H9 (cell line): ENCODE results near the gene CACNA2D3. TPM values are rescaled to one million over a fixed set of nuclear protein-coding genes. Genes with fewer than 3 reads are reported as not detected.

ENCODE experiments used
- DNase-seq: peaks from one replicate; pipeline ENCODE4 v3.0.0-alpha.2; 2017
- H2AFZ ChIP-seq: one replicate; pipeline ENCODE4 v1.6.1; 2013; ENCODE audit warnings: mild to moderate bottlenecking, low read length, control low read depth, moderate library complexity
- H2AK5ac ChIP-seq: 2 replicates; pipeline ENCODE4 v1.6.1; 2013; ENCODE audit warnings: low read length, control low read depth, mixed read lengths; ENCODE audit not compliant: insufficient read length
- H2BK120ac ChIP-seq: one replicate; pipeline ENCODE4 v1.6.1; 2013; ENCODE audit warnings: low read depth, mild to moderate bottlenecking, low read length, control low read depth, inconsistent platforms; ENCODE audit not compliant: poor library complexity, severe bottlenecking
- H2BK12ac ChIP-seq: 2 replicates; pipeline ENCODE4 v1.6.1; 2013; ENCODE audit warnings: low read length, control low read depth, mixed read lengths, low read depth; ENCODE audit not compliant: insufficient read length
- H2BK15ac ChIP-seq: 2 replicates; pipeline ENCODE4 v1.6.1; 2013; ENCODE audit warnings: low read depth, low read length, control low read depth
- H2BK20ac ChIP-seq: one replicate; pipeline ENCODE4 v1.6.1; 2013; ENCODE audit warnings: low read depth, mild to moderate bottlenecking, low read length, control low read depth, inconsistent platforms; ENCODE audit not compliant: poor library complexity, severe bottlenecking
- H2BK5ac ChIP-seq: 2 replicates; pipeline ENCODE4 v1.6.1; 2013; ENCODE audit warnings: low read length, control low read depth, mixed read lengths; ENCODE audit not compliant: insufficient read length
- H3K14ac ChIP-seq: 2 replicates; pipeline ENCODE4 v1.6.1; 2013; ENCODE audit warnings: low read length, control low read depth; ENCODE audit not compliant: insufficient read depth
- H3K18ac ChIP-seq: 2 replicates; pipeline ENCODE4 v1.6.1; 2013; ENCODE audit warnings: low read depth, mild to moderate bottlenecking, mixed read lengths, low read length, control low read depth; ENCODE audit not compliant: insufficient read length
- H3K23ac ChIP-seq: 2 replicates; pipeline ENCODE4 v1.6.1; 2013; ENCODE audit warnings: low read length, control low read depth, mixed read lengths, low read depth; ENCODE audit not compliant: insufficient read length
- H3K23me2 ChIP-seq: 2 replicates; pipeline ENCODE4 v1.6.1; 2013; ENCODE audit warnings: low read depth, mild to moderate bottlenecking, mixed read lengths, low read length, control low read depth; ENCODE audit not compliant: insufficient read length, poor library complexity, severe bottlenecking
- H3K27ac ChIP-seq: 2 replicates; pipeline ENCODE4 v1.5.1; 2013; ENCODE audit warnings: low read length, control low read depth, mixed read lengths, low read depth; ENCODE audit not compliant: insufficient read length
- H3K27me3 ChIP-seq: 2 replicates; pipeline ENCODE4 v1.6.1; 2013; ENCODE audit warnings: low read length, control low read depth, inconsistent platforms; ENCODE audit not compliant: insufficient read depth
- H3K4ac ChIP-seq: 2 replicates; pipeline ENCODE4 v1.6.1; 2013; ENCODE audit warnings: low read depth, mild to moderate bottlenecking, control low read depth, inconsistent platforms, low read length, moderate library complexity
- H3K4me1 ChIP-seq: 2 replicates; pipeline ENCODE4 v1.6.1; 2013; ENCODE audit warnings: low read length, control low read depth, inconsistent platforms; ENCODE audit not compliant: insufficient read depth
- H3K4me2 ChIP-seq: 2 replicates; pipeline ENCODE4 v1.6.1; 2013; ENCODE audit warnings: low read length, control low read depth, mixed read lengths; ENCODE audit not compliant: insufficient read length, insufficient read depth
- H3K56ac ChIP-seq: 2 replicates; pipeline ENCODE4 v1.6.1; 2013; ENCODE audit warnings: low read depth, mild to moderate bottlenecking, mixed read lengths, low read length, control low read depth; ENCODE audit not compliant: insufficient read length
- H3K79me1 ChIP-seq: 2 replicates; pipeline ENCODE4 v1.6.1; 2013; ENCODE audit warnings: low read depth, mild to moderate bottlenecking, moderate library complexity, low read length, control low read depth, inconsistent platforms; ENCODE audit not compliant: insufficient read depth, poor library complexity, severe bottlenecking
- H3K79me2 ChIP-seq: 2 replicates; pipeline ENCODE4 v1.6.1; 2013; ENCODE audit warnings: low read length, control low read depth, inconsistent platforms; ENCODE audit not compliant: insufficient read depth
- H3K9ac ChIP-seq: 2 replicates; pipeline ENCODE4 v1.6.1; 2013; ENCODE audit warnings: low read length, control low read depth, mixed read lengths; ENCODE audit not compliant: insufficient read length; ENCODE audit errors: extremely low read depth
- H3K9me3 ChIP-seq: one replicate; pipeline ENCODE4 v1.6.1; 2013; ENCODE audit warnings: low read depth, low read length, inconsistent platforms; ENCODE audit not compliant: control insufficient read depth
- H3T11ph ChIP-seq: one replicate; pipeline ENCODE4 v1.6.1; 2013; ENCODE audit warnings: mild to moderate bottlenecking, low read length, control low read depth, inconsistent platforms
- H4K20me1 ChIP-seq: one replicate; pipeline ENCODE4 v1.6.1; 2013; ENCODE audit not compliant: control insufficient read depth, insufficient read length, insufficient read depth
- H4K5ac ChIP-seq: 2 replicates; pipeline ENCODE4 v1.6.1; 2013; ENCODE audit warnings: low read depth, mild to moderate bottlenecking, mixed read lengths, low read length, control low read depth; ENCODE audit not compliant: insufficient read length
- H4K8ac ChIP-seq: replicated peaks from 2 replicates; pipeline ENCODE4 v1.6.1; 2013; ENCODE audit warnings: low read length, control low read depth, mixed read lengths, low read depth; ENCODE audit not compliant: insufficient read length
- H4K91ac ChIP-seq: 2 replicates; pipeline ENCODE4 v1.6.1; 2013; ENCODE audit warnings: low read depth, mild to moderate bottlenecking, moderate library complexity, mixed read lengths, low read length, control low read depth; ENCODE audit not compliant: insufficient read length
- H3K27ac Mint-ChIP-seq, 3 experiments: 2 replicates in 2 of 3; 3 replicates in 1 of 3; pipeline ENCODE4 v1.8.0; 2020 to 2021; ENCODE audit warnings: mixed read lengths in 3 of 3, mild to moderate bottlenecking in 1 of 3, moderate library complexity in 1 of 3
- H3K27me3 Mint-ChIP-seq: 2 replicates; pipeline ENCODE4 v1.8.0; 2021; ENCODE audit warnings: low read depth, mild to moderate bottlenecking, moderate library complexity, mixed read lengths
- H3K36me3 Mint-ChIP-seq, 3 experiments: 2 replicates in 2 of 3; 3 replicates in 1 of 3; pipeline ENCODE4 v1.8.0; 2020 to 2021; ENCODE audit warnings: low read depth in 3 of 3, mixed read lengths in 3 of 3; ENCODE audit not compliant: insufficient read depth in 1 of 3
- H3K4me1 Mint-ChIP-seq, 2 experiments: 2 replicates each; pipeline ENCODE4 v1.8.0; 2020; ENCODE audit warnings: mixed read lengths in 2 of 2
- H3K4me3 Mint-ChIP-seq, 2 experiments: 2 replicates in 1 of 2; 3 replicates in 1 of 2; pipeline ENCODE4 v1.8.0; 2020 to 2021; ENCODE audit warnings: mild to moderate bottlenecking in 2 of 2, mixed read lengths in 2 of 2, moderate library complexity in 1 of 2
- H3K9me3 Mint-ChIP-seq, 2 experiments: 2 replicates in 1 of 2; 3 replicates in 1 of 2; pipeline ENCODE4 v1.8.0; 2020; ENCODE audit warnings: mild to moderate bottlenecking in 2 of 2, mixed read lengths in 2 of 2, moderate library complexity in 1 of 2
- WGBS: extraction: QIAGEN DNeasy Blood & Tissue Kit; methylation state at CpG from one replicate; pipeline ENCODE4 v1.1.7; 2013; ENCODE audit warnings: missing lambda C conversion rate, low lambda C conversion rate, mixed read lengths; ENCODE audit not compliant: insufficient read length; ENCODE audit errors: extremely low coverage; 5-methylcytosine and 5-hydroxymethylcytosine counted together
- total RNA-seq: library from RNA; stranded (reverse); gene quantifications from 2 replicates; pipeline ENCODE4 v1.2.1, GENCODE V29; 2021
- TF ChIP-seq, protein P1 (sequence below): fragments of 200-600 bp; sonication (generic); conservative IDR thresholded peaks from 3 replicates; pipeline ENCODE4 v1.8.0; 2021; ENCODE audit warnings: antibody characterized with exemption, mild to moderate bottlenecking

CACNA2D3 gene
- total RNA-seq, 1 experiment from 2014 or later = 3.2 TPM

DNA sequence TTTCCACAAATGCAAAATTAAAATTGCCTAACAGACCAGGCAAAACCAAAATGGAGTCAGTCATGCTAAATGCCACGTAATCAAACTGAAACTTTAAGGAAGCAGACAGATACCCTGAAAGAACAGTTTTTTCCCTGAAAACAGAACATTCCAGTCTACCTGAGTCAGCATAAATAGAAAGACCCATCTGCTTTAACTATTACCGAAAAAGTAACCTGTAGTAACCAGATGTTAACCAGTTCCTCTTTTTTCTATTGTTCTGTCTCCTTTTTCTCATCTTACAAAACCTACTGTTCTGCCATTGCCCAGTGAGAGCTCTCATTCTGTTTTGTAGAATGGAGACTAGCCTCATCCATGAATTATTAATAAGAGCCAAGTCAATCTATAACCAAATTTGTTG, 286.0 kb downstream of the CACNA2D3 start:
- H3K36me3 Mint-ChIP-seq = no peaks in the 10 kb centered on the region

More for the DNA sequence above, 286.0 kb downstream of the CACNA2D3 start:
- H3K9ac ChIP-seq = no peak overlapping the region
- TF ChIP-seq, protein P1, sequence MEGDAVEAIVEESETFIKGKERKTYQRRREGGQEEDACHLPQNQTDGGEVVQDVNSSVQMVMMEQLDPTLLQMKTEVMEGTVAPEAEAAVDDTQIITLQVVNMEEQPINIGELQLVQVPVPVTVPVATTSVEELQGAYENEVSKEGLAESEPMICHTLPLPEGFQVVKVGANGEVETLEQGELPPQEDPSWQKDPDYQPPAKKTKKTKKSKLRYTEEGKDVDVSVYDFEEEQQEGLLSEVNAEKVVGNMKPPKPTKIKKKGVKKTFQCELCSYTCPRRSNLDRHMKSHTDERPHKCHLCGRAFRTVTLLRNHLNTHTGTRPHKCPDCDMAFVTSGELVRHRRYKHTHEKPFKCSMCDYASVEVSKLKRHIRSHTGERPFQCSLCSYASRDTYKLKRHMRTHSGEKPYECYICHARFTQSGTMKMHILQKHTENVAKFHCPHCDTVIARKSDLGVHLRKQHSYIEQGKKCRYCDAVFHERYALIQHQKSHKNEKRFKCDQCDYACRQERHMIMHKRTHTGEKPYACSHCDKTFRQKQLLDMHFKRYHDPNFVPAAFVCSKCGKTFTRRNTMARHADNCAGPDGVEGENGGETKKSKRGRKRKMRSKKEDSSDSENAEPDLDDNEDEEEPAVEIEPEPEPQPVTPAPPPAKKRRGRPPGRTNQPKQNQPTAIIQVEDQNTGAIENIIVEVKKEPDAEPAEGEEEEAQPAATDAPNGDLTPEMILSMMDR = no peak
- H3K23ac ChIP-seq = no peak overlapping the region
- H3K4me1 Mint-ChIP-seq = 0 out of 4 replicates have a peak, but pooled peaks cover 0 to 2% of the 10 kb centered on the region in 2 experiments
- no peak overlapping the region for H3T11ph ChIP-seq
- no peaks in the 10 kb centered on the region for H3K79me1 ChIP-seq
- no peaks in the 10 kb centered on the region; the same call in 1 of the 2 replicates for H3K4me1 ChIP-seq
- no peaks in the 10 kb centered on the region for H3K9me3 Mint-ChIP-seq
- no peak overlapping the region for H2BK120ac ChIP-seq
- no peaks in the 10 kb centered on the region for H3K27me3 ChIP-seq
- no peaks in the 10 kb centered on the region for H3K23me2 ChIP-seq
- no peaks in the 10 kb centered on the region for H3K9me3 ChIP-seq
- WGBS = no CpG with 5 or more reads among the region's 2 CpGs
- no peak overlapping the region for H2BK12ac ChIP-seq
- H4K91ac ChIP-seq = no peak overlapping the region
- H4K8ac ChIP-seq = no peak overlapping the region
- no peaks in the 10 kb centered on the region for H3K79me2 ChIP-seq
- no peak overlapping the region for H3K18ac ChIP-seq
- no peak overlapping the region for H3K14ac ChIP-seq
- H3K4me3 Mint-ChIP-seq = no peak overlapping the region
- H3K27ac ChIP-seq = no peak overlapping the region
- H3K27me3 Mint-ChIP-seq = no peaks in the 10 kb centered on the region; the same call in 1 of the 2 replicates
- H3K4me2 ChIP-seq = no peak overlapping the region
- H2BK5ac ChIP-seq = no peak overlapping the region
- H4K5ac ChIP-seq = no peak overlapping the region
- H3K4ac ChIP-seq = no peak overlapping the region
- H4K20me1 ChIP-seq = no peaks in the 10 kb centered on the region
- no peak overlapping the region for H2BK15ac ChIP-seq
- H2BK20ac ChIP-seq = no peak overlapping the region
- H2AK5ac ChIP-seq = no peak overlapping the region
- DNase-seq = no peak
- peak overlapping the region in 1 of 3 experiments; percentile 49; a peak in 2 of 7 replicates for H3K27ac Mint-ChIP-seq
- H2AFZ ChIP-seq = no peak overlapping the region
- no peak overlapping the region for H3K56ac ChIP-seq
